CD1c-positive myeloid dendritic cell (primary cell): ENCODE measurements around the gene BCORL1.

ENCODE experiments used
- DNase-seq: peaks from one replicate; pipeline ENCODE4 v3.0.0-alpha.2; 2016; ENCODE audit errors: extremely low spot score

Gene BCORL1

DNA sequence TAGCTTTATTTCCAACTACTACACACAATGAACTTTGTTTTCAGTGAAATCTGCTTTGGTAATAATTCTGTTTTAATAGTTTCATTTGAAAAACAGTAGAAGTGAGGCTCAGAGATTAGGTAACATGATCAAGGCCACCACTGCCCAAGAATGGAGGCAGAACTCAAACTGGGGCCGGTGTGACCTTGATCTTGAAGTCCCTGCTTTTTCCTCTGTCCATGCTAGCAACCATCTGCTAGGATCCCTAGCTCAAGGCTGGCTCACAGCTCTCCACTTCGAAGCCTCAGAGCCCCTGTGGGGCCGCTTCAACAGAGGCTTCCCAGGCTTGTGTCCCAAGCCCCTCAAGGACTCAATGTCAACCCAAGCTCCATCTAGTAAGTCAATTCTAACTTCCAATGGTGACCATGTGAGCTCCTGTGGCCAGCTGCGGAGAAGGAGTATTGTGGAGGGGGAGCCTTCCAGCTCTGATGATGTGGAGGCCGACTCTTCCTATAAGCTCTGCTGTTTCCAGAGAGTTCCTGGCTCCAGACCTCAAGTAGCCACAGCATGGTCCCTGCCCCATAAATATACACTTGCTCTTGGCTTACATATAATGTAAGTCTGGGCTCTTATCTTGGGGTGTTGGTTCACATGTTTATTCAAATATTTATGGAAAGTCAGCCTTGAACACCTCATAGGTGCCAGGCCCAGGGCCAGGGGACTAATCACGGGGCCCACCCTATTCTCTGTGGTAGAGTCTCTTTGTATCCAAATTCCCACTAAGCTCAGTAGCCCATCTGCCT, 113.0 kb downstream of the BCORL1 start:
- DNase-seq: no peak

DNA sequence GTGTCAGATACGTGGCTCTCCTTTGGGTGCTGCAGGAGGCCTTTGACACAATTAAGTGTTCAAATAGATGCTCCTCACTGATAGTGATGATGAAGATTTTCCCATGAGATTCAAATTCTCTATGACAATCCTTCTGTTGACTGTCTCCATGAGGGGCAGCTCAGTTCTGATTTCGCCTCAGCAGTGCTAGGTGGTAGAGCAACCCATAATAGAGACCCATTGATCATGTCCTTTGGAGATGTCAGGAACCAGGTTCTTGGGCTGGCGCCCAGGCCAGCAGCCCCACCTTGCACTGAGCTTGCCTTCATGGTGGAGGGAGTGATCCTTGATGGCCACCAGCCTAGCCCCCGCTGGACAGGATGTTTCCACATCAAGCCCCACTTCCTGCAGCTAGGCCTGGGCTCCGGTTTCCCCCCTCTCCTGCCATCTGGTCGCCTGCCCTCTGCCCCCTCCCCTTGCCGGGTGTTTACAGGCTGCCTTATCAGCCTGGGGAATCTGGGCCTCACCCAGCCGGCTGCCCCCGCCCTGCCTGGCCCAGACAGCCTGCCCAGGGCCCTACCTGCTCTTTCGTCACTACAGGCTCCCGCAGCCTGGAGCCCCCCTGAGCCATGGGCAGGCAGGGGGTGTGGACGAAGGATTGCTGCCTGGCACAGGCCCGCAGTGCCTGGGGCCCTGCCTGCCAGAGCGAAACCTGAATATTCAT, 115.2 kb downstream of the BCORL1 start:
- no peak for DNase-seq

DNA sequence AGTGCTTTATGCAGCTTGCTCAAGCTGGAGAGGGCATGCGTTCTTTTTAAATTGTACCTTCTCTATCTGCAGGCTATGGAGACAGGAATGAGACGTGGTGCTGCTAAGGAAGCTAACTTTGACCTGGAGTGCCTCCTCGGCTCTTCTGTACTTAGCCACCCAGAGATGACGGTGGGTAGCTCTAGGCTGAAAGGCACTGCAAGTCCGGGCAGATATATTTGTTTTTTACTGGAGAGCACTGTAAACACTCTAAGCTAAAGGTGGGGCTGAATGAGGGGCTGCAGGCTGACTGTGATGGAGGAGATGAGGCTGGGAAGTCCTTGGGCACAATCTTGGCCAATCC, 115.7 kb downstream of the BCORL1 start:
- DNase-seq: no peak

DNA sequence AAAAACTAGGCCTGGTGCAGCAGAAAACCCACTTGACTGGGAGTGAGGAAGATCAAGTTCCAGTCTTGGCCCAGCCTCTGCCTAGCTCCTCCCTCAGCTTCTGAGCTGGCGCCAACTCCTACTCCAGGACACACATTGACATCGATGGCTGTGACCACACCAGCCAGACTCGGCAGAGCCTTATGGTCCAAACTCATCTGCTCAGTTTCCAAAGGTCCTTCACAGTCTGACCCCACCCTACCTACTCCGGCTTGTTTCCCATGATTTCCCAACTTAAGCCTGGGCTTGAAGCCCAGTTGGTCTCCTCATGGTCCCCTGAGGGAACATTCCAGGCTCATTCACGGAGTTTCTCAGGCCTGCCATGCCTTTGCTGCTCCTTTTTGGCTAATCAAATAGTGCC, 117.7 kb downstream of the BCORL1 start:
- no peak for DNase-seq

DNA sequence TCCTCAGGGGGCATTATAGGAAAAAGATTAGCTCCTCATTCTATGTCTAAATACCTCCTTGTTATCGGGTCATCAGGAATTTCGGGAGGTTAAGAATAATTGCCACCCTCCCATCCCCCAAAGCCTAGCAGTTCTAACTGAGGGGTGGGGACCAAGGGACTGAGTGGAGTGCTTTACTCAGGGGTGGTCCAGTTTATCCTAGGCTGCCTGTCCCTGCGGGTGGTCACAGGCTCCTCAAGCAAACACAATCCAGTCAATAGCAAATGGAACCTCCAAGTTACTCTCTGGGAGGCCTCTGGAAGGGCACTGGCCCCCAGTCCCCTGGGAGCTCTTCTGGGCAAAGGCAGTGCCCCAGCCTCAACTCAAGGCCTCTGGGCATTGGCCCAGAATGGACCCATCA, 121.2 kb downstream of the BCORL1 start:
- no peak for DNase-seq

DNA sequence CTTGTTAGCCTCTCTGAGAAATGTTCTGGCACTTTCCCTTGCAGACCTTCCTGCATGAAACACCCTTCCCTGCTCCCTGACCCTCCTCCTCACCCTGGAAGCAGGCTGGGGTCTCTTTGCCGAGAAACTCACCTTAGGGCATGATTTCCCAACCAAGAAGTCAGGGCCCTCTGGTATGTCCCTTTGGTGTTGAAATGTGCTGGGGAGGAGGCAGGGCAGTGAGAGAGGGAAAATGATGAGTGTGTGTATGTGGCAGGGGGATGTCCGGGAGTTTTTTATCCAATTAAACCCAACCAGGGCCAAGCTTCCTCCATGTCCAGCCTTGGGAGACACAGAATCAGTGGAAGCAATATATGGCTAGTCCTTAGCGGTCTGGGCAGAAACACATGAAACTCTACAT, 122.8 kb downstream of the BCORL1 start:
- DNase-seq: no peak

DNA sequence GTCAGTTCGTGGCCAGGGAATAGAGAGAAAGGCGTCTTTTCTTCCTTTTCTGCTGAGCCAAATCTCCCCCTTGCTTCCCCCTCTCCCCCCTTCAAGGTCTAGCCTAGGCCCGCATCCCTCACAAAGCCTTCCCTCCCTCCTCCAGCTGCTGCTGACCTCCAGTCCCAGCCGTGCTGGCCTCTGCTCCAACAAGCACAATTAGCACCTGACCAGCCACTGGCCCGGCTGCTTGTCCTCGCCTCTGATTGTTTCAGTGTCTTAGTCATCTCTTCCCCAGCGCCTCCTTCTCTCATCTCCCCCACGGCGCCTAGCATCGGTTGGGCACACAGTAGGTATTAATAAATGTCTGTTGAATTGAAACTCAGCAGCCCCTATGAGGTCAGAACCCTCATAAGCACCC, 123.6 kb downstream of the BCORL1 start:
- no peak for DNase-seq
